GM23338 (cell line): ENCODE measurements around the gene TMEM11. TPM values are rescaled to one million over a fixed set of nuclear protein-coding genes. Genes with fewer than 3 reads are reported as not detected.
A peak's percentile ranks its signal among the peaks of the same experiment; 100 is the strongest.
"Not testable (repeated sequence)": the region's sequence is repeated elsewhere in the genome, so short reads cannot be mapped to it uniquely, and the experiment has no call there.

Source experiments
- ATAC-seq: fragments of 200-7000 bp; cut with Tn5 transposase; 3 replicates; pipeline ENCODE4 v1.9.1; 2020
- DNase-seq: peaks from one replicate; pipeline ENCODE4 v3.0.0-alpha.2; 2015; ENCODE audit warnings: low spot score
- H2AFZ ChIP-seq: fragments of 200-600 bp; sonication (generic); 2 replicates; pipeline ENCODE4 v1.8.0; 2016; ENCODE audit warnings: antibody characterized with exemption, mild to moderate bottlenecking, moderate library complexity
- H3F3A ChIP-seq: fragments of 200-600 bp; sonication (generic); replicated peaks from 2 replicates; pipeline ENCODE4 v1.8.0; 2017; ENCODE audit warnings: antibody characterized with exemption, mixed run types, low read depth
- H3K27ac ChIP-seq: fragments of 200-600 bp; sonication (generic); 2 replicates; pipeline ENCODE4 v1.6.1; 2016; ENCODE audit warnings: low read depth
- H3K27me3 ChIP-seq: fragments of 200-600 bp; sonication (generic); 2 replicates; pipeline ENCODE4 v1.8.0; 2016; ENCODE audit warnings: mild to moderate bottlenecking, mixed run types, moderate library complexity; ENCODE audit not compliant: insufficient read depth
- H3K36me3 ChIP-seq: fragments of 200-600 bp; sonication (generic); 2 replicates; pipeline ENCODE4 v1.8.0; 2016; ENCODE audit warnings: mild to moderate bottlenecking; ENCODE audit not compliant: insufficient read depth
- H3K4me1 ChIP-seq: fragments of 200-600 bp; sonication (generic); 2 replicates; pipeline ENCODE4 v1.8.0; 2016; ENCODE audit warnings: mild to moderate bottlenecking, moderate library complexity; ENCODE audit not compliant: insufficient read depth
- H3K4me2 ChIP-seq: fragments of 200-600 bp; sonication (generic); 2 replicates; pipeline ENCODE4 v1.7.1; 2017; ENCODE audit warnings: mixed run types
- H3K4me3 ChIP-seq: fragments of 200-600 bp; sonication (generic); 2 replicates; pipeline ENCODE4 v1.6.1; 2016; ENCODE audit warnings: mixed run types
- H3K79me2 ChIP-seq: fragments of 200-600 bp; sonication (generic); replicated peaks from 2 replicates; pipeline ENCODE4 v1.8.0; 2017; ENCODE audit warnings: mild to moderate bottlenecking; ENCODE audit not compliant: insufficient read depth
- H3K9me2 ChIP-seq: fragments of 200-600 bp; sonication (generic); 2 replicates; pipeline ENCODE4 v1.8.0; 2017; ENCODE audit not compliant: insufficient read depth
- H4K20me1 ChIP-seq: fragments of 200-600 bp; sonication (generic); replicated peaks from 2 replicates; pipeline ENCODE4 v1.8.0; 2017; ENCODE audit warnings: mild to moderate bottlenecking; ENCODE audit not compliant: insufficient read depth
- H3K27ac Mint-ChIP-seq: 2 replicates; pipeline ENCODE4 v1.8.0; 2020; ENCODE audit warnings: inconsistent platforms, mild to moderate bottlenecking, moderate library complexity, mixed read lengths
- H3K27me3 Mint-ChIP-seq: 3 replicates; pipeline ENCODE4 v1.8.0; 2022; ENCODE audit warnings: low read depth, mild to moderate bottlenecking, moderate library complexity, mixed read lengths, inconsistent platforms; ENCODE audit not compliant: insufficient read depth, poor library complexity
- H3K36me3 Mint-ChIP-seq: 3 replicates; pipeline ENCODE4 v1.8.0; 2021; ENCODE audit warnings: low read depth, mild to moderate bottlenecking, inconsistent platforms, moderate library complexity, mixed read lengths
- H3K4me1 Mint-ChIP-seq: 3 replicates; pipeline ENCODE4 v1.8.0; 2020; ENCODE audit warnings: mild to moderate bottlenecking, inconsistent platforms, mixed read lengths
- H3K4me3 Mint-ChIP-seq: 3 replicates; pipeline ENCODE4 v1.8.0; 2021; ENCODE audit warnings: moderate library complexity, mild to moderate bottlenecking, inconsistent platforms, mixed read lengths
- H3K9me3 Mint-ChIP-seq: 3 replicates; pipeline ENCODE4 v1.8.0; 2020; ENCODE audit warnings: moderate library complexity, mild to moderate bottlenecking, inconsistent platforms, mixed read lengths
- CREB1 ChIP-seq: fragments of 250-450 bp; sonication (Bioruptor Pico); IDR thresholded peaks from 2 replicates; pipeline ENCODE4 v1.5.0; 2020; ENCODE audit warnings: low read depth, mild to moderate bottlenecking, moderate library complexity
- CTCF ChIP-seq, 2 experiments: fragments of 200-600 bp in 1 of 2; sonication (generic) in 1 of 2; conservative IDR thresholded peaks; 2 replicates each; pipeline versions ENCODE4 v1.5.1 to v1.6.1; 2016 to 2017; ENCODE audit warnings: antibody characterized with exemption in 2 of 2, low read depth in 2 of 2, mild to moderate bottlenecking in 2 of 2, moderate library complexity in 1 of 2
- EZH2phosphoT487 ChIP-seq: fragments of 200-600 bp; sonication (generic); IDR thresholded peaks from one replicate; pipeline ENCODE4 v1.8.1; 2018; ENCODE audit warnings: antibody characterized with exemption; ENCODE audit not compliant: unreplicated experiment
- REST ChIP-seq: IDR thresholded peaks from one replicate; pipeline ENCODE4 v1.6.1; 2018; ENCODE audit warnings: antibody characterized with exemption; ENCODE audit not compliant: unreplicated experiment
- STAT1 ChIP-seq: IDR thresholded peaks from one replicate; pipeline ENCODE4 v1.6.1; 2016; ENCODE audit warnings: antibody characterized with exemption; ENCODE audit not compliant: unreplicated experiment
- polyA plus RNA-seq: library from polyadenylated mRNA; unstranded; fragments of >200 nt; fragmentation: Nextera tagmentation; extraction: Ambion mirVana; gene quantifications from 2 replicates; pipeline ENCODE4 v1.2.1, GENCODE V29; 2016
- total RNA-seq: library from RNA; depleted of rRNA; stranded (reverse); fragments of >200 nt; shearing (Covaris generic); gene quantifications from 2 replicates; pipeline ENCODE4 v1.2.3, GENCODE V29; 2014

The TMEM11 gene
- total and polyA plus RNA-seq, 2 experiments from 2014 or later = 38.5 to 90.2 TPM

GRCh38 chr17:21228111-21228510 lies 14.2 kb upstream of the TMEM11 start (continued):
- TF ChIP-seq REST = no peak
- no peak for TF ChIP-seq CREB1 (CRISPR knock-in tag)

GRCh38 chr17:21227277-21227676 lies 13.3 kb upstream of the TMEM11 start:
- not testable (repeated sequence) for H3K27ac ChIP-seq, H3K4me3 ChIP-seq, ATAC-seq, H2AFZ ChIP-seq, H3K4me1 ChIP-seq, H3K4me3 Mint-ChIP-seq, H3K4me1 Mint-ChIP-seq, H3K9me2 ChIP-seq, H4K20me1 ChIP-seq, DNase-seq, H3K36me3 Mint-ChIP-seq, H3K9me3 Mint-ChIP-seq, H3K27ac Mint-ChIP-seq, H3K27me3 ChIP-seq, H3K4me2 ChIP-seq, H3K79me2 ChIP-seq, H3K36me3 ChIP-seq, H3F3A ChIP-seq, H3K27me3 Mint-ChIP-seq

- Mint-ChIP-seq H3K4me3 (no peak overlapping the region), H3K27me3 (peaks cover 12% of the 10 kb centered on the region), H3K4me1 (peaks cover under 1% of the 10 kb centered on the region; the same call in 2 of the 3 replicates), H3K9me3 (no peaks in the 10 kb centered on the region; the same call in 2 of the 3 replicates), H3K27ac (no peak overlapping the region), H3K36me3 (peaks cover 10% of the 10 kb centered on the region; the same call in 2 of the 3 replicates)
- Histone ChIP-seq H2AFZ (no peak overlapping the region), H3K4me1 (no peaks in the 10 kb centered on the region), H3K27ac (no peak overlapping the region), H3K27me3 (no peaks in the 10 kb centered on the region), H3K36me3 (no peaks in the 10 kb centered on the region), H3K9me2 (no peaks in the 10 kb centered on the region), H3F3A (no peaks in the 10 kb centered on the region), H3K4me3 (no peak overlapping the region), H3K4me2 (no peak overlapping the region), H4K20me1 (peaks cover 10% of the 10 kb centered on the region), H3K79me2 (no peaks in the 10 kb centered on the region; the same call in 1 of the 2 replicates)
- ATAC-seq = no peak
- TF ChIP-seq CREB1 (CRISPR knock-in tag) = no peak
- no peak for TF ChIP-seq STAT1
- TF ChIP-seq EZH2phosphoT487 = no peak
- peak in 1 of 2 experiments; percentile 14; a peak in 1 of 4 replicates for TF ChIP-seq CTCF (conservative IDR thresholded peaks at IDR 0.05; ENCODE audit: low read depth in 2 of 2)
- no peak for DNase-seq
Observed at GRCh38 chr17:21223086-21223485, 9.1 kb upstream of the TMEM11 start.
